Non-pigmented ciliary epithelial cell (primary cell): Measurements from ENCODE around the gene MAP3K20.
"Not testable (repeated sequence)": the region's sequence is repeated elsewhere in the genome, so short reads cannot be mapped to it uniquely, and the experiment has no call there.

Source experiments
- DNase-seq: peaks from one replicate; pipeline ENCODE4 v3.0.0-alpha.2; 2010; ENCODE audit warnings: low read depth

Gene MAP3K20

DNA sequence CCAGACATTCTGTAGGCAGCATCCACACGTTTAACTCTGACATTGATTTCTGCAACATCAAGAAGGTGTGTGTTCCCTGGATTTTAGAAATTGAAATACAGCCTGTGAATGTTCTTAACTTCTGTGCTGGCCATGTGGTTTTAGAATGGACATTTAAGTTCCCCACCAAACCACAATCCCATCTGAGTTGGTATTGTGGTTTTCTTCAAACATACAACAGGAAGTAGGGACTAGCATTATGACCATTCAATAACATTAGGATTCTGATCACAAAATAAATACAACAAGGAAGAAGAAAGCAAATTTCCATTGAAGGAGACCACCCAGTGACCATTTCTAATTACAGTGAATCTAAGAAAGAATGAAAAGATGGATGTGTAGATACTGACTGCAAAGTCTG lies 51.2 kb downstream of the MAP3K20 start:
- no peak for DNase-seq

DNA sequence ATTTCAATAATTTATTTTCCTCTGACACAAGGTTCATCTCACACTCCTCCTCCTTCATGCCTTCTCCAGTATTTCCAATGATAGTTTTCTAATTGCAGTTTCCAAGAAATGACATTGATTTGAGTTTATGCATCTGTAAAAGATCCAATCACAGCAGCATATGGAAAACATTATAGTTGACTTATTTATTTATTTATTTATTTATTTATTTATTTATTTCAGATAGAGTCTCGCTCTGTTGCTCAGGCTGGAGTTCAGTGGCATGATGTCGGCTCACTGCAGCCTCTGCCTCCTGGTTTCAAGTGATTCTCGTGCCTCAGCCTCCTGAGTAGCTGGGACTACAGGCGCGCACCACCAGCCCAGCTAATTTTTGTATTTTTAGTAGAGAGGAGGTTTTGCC lies 52.5 kb downstream of the MAP3K20 start:
- DNase-seq, result not testable (repeated sequence)

DNA sequence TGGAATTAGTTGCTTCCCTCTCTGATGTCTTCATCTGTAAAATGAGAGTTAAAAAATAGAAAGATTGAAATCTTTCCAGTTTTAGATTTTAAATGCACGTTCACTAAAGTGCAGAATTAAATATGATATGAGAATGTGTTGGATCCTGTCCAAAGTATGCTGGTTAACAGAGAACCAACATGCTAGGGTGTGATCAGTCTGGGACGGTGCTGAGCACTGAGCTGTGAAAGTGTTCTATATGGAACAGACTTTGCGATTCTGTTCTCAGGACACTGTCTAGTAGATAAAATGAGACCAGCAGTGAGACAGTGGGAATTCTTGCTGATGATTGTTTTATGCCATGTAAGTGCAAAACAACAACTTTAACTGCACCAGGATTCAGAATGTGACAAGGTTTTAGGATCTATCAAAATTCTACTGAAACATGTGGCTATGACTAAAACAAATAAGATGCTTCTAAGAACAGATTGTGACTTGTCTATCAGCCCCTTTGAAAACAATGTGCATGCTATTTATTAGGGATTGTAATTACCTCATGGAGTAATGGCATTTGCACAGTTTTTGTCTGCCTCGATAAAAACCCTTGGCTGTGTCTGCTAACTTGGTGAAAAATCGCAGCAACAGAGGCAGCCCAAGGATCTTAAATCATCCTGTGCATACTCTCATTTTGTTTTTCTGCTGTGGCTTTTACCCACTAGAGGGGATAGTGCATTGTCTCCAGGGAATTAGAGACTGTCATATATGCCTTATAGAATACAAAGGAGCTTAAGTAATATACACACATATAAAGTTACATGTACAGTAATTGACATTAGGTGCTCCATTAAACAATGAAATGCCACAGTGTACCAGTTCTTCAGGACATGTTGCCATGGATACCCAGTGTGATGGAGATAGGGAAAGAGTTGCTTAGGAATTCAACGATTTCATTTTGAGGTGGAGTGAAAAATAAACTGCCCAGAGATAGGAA lies 55.1 kb downstream of the MAP3K20 start:
- no peak for DNase-seq

DNA sequence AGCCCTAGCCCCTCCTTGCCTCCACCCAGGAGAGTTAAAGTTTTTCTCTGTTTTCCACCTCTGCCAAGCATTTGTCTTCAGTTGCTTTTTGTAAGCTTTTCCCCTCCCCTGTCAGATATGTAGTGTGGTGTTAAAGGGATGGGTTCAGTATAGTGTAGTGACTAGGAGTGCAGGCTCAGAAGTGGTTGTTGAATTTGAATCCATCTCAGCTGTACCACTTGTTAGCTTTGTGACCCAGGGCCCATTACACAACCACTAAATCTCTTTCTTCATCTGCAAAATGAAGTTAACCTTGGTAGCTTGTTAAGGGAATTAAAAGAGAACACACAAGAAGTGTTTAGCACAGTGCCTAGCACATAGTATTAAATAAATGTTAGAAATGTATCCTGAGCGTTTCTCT lies 56.9 kb downstream of the MAP3K20 start:
- no peak for DNase-seq

DNA sequence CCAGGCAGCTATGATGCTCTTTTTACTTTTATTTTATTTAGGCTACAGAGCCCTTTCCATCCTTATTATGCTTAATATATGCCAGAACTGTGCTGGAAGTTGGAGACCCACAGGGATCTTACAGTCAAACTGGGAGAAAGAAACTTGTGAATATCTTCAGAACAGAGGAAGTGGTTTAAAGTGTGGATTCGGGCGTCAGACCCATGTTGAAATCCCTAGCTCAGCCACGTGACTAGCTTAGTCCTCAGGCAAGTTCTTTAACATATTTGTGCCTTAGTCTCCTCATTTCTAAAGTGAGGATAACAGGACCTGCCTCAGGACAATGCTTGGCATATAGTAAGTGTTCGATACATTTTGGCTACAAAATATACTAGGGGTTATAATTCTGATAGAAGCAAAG lies 59.1 kb downstream of the MAP3K20 start:
- DNase-seq, result no peak

DNA sequence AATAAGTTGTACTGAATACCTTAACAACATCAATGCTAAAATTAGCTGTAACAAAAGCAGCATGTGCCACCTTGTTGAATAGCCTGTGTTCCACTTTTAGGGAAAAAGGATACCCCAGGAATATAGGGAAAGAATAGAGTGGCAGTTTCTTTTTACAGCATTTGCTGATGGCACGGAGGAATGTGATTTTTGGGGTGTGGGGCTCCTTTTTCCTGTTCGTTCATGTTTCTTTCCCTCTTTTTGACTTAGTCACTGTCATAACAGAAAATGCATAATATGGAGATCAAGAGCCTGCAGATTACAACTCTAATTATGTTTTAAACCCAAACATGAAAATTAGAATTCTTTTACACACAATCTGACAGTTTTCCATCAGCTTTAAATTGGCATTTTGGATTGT lies 60.4 kb downstream of the MAP3K20 start:
- DNase-seq, result no peak

DNA sequence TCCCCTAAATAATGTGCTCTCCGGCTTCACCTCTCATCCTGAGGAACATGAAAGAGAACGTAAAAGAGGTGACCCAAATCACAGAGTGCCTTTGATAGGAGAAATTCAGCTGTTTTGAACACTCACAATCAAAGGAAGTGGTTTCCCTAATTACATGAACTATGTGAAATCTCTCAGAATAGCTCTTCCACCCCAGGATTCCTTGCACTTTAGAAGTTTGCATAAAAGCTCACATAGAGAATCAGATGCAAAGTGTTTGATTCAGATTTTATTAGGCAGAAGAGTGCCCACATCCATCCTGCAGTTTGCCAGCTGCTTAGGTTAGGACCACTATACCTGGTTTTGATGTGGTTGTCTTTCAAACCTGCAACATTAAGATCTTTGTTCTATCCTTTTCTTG lies 61.0 kb downstream of the MAP3K20 start:
- no peak for DNase-seq

DNA sequence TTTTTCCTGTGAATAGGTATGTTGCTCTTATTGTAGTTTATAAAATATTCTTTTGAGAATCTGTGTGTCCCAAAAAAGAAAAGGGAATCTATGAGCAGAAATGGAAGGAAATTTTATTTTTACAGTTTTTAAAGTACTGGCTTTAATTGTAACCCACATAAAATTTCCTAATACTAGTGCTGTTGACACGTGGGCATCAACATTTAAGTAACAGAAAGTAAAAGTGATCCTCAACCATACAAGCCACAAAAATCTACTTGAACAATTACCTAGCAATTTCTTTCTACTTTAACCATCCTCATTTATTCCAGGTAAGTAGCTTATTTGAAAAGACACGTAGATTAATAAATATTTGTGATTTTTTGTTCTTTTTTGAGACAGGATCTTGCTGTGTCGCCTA lies 62.0 kb downstream of the MAP3K20 start:
- DNase-seq, result no peak

DNA sequence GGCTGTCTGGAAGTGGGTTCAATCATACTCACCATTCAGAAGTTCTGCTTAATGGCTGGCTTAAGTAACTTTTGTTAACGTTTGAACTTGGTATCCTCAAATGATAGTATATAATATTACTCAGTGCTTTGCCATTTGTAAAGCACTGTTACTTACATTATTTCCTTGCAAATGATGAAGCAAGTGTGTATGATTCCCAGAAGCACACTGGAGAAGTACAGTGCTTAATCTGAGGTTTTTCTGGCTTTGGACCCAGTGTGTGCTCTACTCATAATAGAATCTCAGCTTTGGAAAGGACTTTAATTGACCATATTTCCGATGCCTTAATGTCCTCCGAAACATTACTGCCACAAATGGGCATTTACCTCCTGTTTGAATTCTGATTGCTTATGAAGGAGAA lies 63.3 kb downstream of the MAP3K20 start:
- DNase-seq, result no peak

DNA sequence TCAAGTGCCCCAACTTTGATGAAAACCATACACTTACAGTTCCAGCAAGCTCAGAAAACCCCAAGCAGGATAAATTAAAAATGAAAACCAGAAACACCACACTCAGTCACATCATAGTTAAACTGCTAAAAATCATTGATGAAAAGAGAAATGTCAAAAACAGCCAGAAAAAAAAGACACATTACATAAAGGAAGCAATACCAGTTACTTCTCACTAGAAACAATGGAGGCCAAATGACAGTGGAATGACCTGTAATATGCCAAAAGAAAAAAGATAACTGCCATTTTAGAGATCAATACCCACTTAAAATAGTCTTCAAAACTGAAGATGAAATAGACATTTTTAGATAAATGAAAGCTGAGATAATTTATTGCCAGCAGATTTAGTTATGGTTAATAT lies 66.0 kb downstream of the MAP3K20 start:
- DNase-seq, result no peak

DNA sequence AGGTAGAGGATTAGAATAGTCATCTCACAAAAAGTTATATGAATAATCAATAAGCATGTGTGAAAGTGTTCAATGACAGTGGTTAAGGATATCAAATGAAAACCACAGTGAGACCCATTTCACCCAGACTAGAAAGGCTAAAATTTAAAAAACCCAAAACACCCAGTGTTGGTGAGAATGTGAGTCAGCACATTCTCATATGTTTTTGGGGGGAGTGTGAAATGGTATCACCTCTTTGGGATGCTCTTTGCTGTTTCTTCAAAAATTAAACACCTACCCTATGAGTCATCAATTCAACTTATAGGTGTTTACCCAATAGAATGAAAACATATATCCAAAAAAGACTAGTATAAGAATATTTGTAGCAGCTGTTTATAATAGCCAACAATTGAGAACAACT lies 69.8 kb downstream of the MAP3K20 start:
- no peak for DNase-seq

DNA sequence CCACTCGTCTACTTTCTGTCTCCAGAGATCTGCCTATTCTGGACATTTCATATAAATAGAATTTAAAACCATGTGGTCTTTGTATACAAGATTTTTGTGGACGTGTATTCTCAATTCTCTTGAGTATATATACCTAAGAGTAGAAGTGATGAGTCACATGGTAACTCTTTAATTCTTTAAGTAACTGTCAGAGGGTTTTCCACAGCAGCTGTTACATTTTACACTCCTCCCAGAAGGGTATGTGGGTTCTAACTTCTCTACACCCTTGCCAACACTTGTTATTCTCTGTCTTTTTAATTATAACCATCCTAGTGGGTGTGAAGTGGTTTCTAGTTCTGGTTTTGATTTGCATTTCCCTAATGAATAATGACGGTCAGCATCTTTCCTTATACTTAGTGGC lies 70.9 kb downstream of the MAP3K20 start:
- DNase-seq, result no peak

DNA sequence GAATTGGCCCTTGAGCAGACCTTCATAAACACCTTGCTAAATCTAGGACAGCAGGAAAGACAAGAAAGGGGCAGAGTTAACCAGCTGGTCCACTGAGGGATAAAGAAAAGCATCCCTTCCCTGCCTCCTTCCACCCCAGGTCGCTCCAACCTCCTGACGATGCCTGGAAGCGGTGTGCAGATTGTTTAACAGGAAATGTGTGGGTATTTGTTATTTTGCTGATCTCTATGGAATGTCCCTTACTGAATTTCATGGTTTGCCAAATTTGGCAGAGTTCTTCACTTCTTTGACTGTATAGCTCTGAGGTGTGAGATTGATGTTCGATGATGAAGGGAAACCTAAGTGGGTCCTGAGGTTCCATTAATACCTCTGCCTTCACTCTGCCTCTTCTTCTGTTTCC lies 72.9 kb downstream of the MAP3K20 start:
- no peak for DNase-seq

DNA sequence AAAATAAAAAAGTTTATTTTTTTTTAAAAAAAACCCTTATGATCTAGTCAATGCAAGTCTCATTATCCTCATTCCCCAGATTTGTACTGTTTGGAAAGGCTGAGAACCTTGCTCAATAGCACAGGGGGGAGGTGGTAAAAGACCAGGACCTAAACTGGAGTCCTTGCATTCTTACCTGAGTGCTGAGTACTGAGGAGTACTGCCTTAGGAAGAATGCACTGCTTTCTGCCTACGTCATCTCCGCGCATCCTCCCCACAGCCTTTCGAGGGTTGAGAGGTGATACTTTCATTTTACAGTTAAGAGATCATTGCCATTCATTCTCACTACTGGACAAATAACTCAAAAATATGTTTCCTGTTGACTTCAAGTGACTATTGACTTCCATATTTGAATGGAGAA lies 73.8 kb downstream of the MAP3K20 start:
- no peak for DNase-seq

DNA sequence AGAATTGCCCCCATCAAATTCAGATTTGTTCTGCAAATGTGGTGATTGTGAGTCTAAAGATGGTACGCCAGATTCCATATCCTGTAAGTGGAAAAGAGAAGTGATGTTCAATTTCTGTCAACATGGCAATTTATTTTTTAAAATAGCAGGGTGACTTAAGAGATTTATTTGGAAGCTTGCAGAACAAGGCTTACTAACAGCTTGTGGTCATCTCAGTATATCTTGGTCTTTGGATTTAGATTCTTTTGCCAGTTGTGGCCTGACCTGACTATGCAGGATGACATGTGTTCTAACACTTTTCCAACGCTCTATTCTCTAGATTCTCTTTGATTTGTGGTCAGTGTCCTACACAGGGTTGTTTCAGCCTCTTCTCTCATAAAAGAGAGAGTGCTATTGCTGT lies 74.4 kb downstream of the MAP3K20 start:
- DNase-seq, result peak; percentile 51

DNA sequence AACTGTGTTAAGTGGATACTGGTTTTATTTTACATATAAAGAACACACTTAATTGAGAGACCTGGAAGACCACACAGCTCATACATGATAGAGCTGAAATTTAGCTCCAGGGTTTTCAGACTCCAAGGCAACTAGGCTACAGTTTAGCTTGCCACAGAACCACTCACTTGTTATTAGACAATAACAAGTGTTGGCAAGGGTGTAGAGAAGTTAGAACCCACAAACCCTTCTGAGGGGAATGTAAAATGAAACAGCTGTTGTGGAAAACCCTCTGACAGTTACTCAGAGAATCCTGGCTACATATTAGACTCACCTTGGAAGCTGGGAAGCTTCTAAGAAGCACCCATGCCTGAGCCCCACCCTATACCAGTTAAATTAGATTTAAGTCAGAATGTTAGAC lies 75.3 kb downstream of the MAP3K20 start:
- no peak for DNase-seq

DNA sequence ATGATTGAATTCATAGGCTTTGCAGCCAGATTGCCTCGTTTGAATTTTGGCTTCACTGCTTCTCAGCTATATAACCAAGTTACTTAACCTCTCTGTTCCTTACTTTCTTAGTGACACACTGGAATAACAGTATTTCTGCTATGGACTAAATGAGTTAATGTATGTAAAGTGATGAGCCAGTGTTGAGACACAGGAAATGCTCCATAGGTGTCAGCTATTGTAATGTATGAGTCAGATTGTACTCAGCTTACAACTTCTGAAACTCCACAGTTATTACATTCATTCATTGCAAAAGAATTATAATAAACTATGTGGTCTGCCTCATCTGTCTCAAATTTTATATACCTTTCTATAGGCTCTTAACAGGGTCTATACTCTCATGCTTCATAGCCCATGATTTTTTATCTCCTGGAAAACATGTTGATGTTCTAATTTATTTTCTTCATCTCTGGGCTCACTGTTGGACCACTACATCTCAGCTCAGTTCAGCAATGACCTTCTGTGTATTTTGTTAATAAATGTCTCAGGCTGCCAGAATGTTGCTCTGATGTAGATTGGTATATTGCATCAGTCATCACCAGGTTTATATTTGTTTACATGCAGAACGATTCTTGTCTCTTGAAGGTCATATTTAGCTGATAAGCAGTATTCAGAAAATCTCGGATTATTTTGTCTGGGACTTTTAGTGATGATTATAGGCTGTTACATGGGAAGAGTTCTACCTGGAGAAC lies 76.2 kb downstream of the MAP3K20 start:
- DNase-seq, result peak; percentile 51

DNA sequence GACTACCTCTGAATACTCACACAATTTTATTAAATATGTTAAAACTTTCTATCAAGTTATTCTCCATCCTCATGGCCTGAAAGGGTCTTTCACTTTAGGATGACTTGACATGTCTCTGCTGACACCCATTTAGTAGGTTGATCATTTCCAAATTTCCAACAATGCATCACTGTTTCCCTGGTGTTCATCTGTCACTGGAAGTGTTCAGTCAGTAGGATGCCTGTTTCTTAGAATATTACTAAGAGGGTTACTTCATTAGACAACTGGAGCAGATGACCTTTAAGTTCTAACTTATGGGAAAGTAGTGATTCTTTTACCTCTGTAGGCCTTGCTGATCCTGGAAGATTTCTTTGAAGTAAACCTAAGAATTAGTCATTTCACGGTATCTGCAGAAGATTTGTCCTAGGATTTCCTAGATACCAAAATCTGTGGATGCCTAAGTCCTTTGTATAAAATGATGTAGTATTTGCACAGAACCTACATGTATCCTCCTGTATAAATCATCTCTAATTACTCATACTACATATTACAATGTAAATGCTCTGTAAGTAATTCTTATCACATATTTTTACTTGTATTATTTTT lies 77.7 kb downstream of the MAP3K20 start:
- DNase-seq, result no peak

DNA sequence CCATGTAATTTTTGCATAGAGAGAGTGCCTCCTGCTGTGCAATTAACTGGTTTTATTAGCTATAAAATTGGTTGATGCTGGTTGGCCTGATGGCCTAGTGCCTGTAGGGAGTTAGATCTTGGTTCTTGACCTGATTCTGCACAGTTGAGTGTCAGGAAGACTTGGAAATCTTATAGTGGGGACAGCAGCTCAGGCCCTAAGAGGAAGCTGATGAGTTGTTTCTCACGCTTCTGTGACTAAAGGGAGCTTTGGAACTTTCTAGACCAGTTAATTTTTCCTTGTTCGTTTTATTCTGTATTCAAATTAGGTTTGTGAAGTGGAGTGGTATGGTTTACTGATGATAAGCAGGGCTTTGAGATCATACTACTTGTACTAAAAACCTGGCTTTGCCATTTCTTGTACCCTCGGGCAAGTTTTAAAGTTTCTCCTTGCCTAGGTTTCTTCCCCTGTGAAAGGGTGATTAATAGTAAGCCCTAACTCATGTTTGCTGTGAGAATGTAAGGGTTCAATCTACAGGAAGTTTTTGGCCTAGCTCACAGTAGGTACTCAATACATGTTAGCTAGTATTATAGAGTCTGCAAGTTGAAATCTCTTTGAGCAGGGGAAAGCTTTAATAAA lies 82.1 kb downstream of the MAP3K20 start:
- no peak for DNase-seq

DNA sequence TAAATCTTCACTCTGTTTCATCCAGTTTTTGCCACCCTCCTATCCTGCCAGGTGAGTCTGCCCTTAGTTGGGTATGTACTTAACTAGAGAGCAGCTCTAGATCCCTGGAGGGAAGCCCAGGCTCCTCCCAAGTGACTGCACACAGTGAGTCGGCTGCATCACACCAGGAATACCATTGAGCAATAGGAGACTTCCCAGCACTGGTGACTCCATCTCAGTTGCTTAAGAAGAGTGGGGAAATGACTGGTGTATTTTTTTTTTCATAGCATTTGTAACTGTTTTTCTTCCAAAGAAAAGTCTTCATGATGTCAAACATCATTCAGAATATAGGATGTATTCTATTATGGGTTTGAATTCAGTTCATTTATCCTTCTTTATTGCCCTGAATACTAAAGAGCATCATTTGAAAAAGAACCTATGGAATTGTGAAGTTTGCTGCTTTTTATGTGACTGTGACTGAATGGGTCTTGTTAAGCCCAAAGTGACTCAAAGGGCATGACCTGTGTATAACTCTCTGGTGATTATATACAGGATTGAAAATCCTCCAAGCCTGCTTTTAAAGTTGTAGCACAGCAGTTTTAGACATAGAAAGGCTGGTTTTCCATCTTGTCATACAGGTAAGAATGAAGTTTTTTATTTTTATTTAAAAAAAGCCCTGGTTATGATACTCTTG lies 84.3 kb downstream of the MAP3K20 start:
- DNase-seq, result peak; percentile 91

DNA sequence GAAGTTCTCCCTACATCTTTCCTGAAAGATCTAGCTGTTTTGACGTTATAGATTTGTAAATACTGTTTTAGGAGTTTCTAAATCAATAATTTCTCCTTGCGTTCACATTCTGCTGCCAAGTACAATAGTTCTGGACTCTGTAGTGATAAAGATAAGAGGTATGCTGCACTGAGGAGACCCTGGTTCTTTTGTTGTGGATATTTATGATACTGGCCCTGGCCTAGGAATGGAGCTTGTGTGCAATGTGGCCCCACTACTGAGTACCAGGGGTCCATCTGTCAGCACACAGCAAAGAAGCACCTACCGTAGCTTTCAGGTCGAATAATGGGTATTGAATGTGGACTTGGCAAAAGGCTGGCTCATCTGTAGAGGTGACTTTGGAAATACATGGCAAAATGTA lies 85.0 kb downstream of the MAP3K20 start:
- no peak for DNase-seq

DNA sequence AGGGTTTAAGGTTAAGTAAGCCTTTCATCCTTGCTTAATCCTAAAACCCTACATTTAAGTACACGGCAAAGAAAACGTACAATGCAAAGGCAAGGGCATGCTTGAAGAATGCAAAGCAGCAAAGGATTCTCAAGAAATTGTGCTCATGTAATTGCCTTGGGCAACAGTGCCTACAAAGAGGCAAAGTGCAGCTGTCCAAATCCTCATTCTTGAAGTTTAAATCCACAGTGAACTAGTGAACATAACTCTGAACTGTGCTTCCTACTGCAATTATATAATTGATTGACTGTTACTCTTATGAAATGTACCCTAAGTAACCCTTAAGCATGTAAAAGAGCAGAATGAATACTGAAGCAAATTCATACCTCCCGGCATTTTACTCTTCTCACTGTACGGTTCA lies 85.4 kb downstream of the MAP3K20 start:
- DNase-seq, result no peak
